Natural killer cell (primary cell): Measurements from ENCODE around the gene CCDC47. TPM values are rescaled to one million over a fixed set of nuclear protein-coding genes. Genes with fewer than 3 reads are reported as not detected.

ENCODE experiments used
- ATAC-seq, 3 donors: fragments of 150-1000 bp in 2 of 3; fragments of 200-7000 bp in 1 of 3; cut with Tn5 transposase; 1 replicate in 1 of 3; 2 replicates in 2 of 3; pipeline ENCODE4 v1.10.0; 2021; ENCODE audit warnings: mild to moderate bottlenecking in 2 of 3, moderate library complexity in 2 of 3
- DNase-seq, 2 donors: peaks; one replicate each; pipeline versions ENCODE4 v3.0.0 to v3.0.0-alpha.2; 2013 to 2021; ENCODE audit warnings: mixed read lengths in 1 of 2
- H3K27ac ChIP-seq: one replicate; pipeline ENCODE4 v1.5.1; 2013; ENCODE audit warnings: mild to moderate bottlenecking, low read length
- H3K27me3 ChIP-seq: one replicate; pipeline ENCODE4 v1.6.1; 2013; ENCODE audit warnings: low read length; ENCODE audit not compliant: control insufficient read depth, insufficient read depth
- H3K36me3 ChIP-seq: one replicate; pipeline ENCODE4 v1.6.1; 2013; ENCODE audit warnings: low read length; ENCODE audit not compliant: control insufficient read depth, insufficient read depth
- H3K4me1 ChIP-seq: one replicate; pipeline ENCODE4 v1.6.1; 2013; ENCODE audit warnings: low read length; ENCODE audit not compliant: control insufficient read depth, insufficient read depth
- H3K4me3 ChIP-seq: one replicate; pipeline ENCODE4 v1.5.1; 2013; ENCODE audit warnings: low read length
- H3K9me3 ChIP-seq: one replicate; pipeline ENCODE4 v1.6.1; 2013; ENCODE audit warnings: low read length; ENCODE audit not compliant: control insufficient read depth, insufficient read depth
- H3K27ac Mint-ChIP-seq, 2 donors: one replicate each; pipeline ENCODE4 v1.8.0; 2022; ENCODE audit warnings: mild to moderate bottlenecking in 2 of 2, mixed read lengths in 2 of 2, moderate library complexity in 1 of 2
- H3K27me3 Mint-ChIP-seq, 2 donors: one replicate each; pipeline ENCODE4 v1.8.0; 2022; ENCODE audit warnings: low read depth in 2 of 2, mixed read lengths in 2 of 2
- H3K36me3 Mint-ChIP-seq: one replicate; pipeline ENCODE4 v1.8.0; 2022; ENCODE audit warnings: mixed read lengths
- H3K4me1 Mint-ChIP-seq, 2 donors: one replicate each; pipeline ENCODE4 v1.8.0; 2022; ENCODE audit warnings: mixed read lengths in 2 of 2
- H3K4me3 Mint-ChIP-seq: one replicate; pipeline ENCODE4 v1.8.0; 2022; ENCODE audit warnings: mild to moderate bottlenecking, moderate library complexity, mixed read lengths
- H3K9me3 Mint-ChIP-seq, 2 donors: one replicate each; pipeline ENCODE4 v1.8.0; 2022; ENCODE audit warnings: mixed read lengths in 2 of 2
- CTCF ChIP-seq: fragments of 200-600 bp; IDR thresholded peaks from one replicate; pipeline ENCODE4 v1.8.0; 2022; ENCODE audit warnings: antibody characterized with exemption
- WGBS: methylation state at CpG from one replicate; pipeline ENCODE4 v1.1.7; 2013; ENCODE audit warnings: missing lambda C conversion rate; ENCODE audit not compliant: insufficient coverage; 5-methylcytosine and 5-hydroxymethylcytosine counted together
- intact Hi-C: fragments of 100-400 bp; cut with micrococcal nuclease; formaldehyde crosslinking; loops from one replicate; pipeline ENCODE4 v1.14.2; 2022
- total RNA-seq, 4 donors: library from RNA; stranded (reverse); fragments of 120-200 nt in 1 of 4; gene quantifications; one replicate each; pipeline versions ENCODE4 v1.2.3 to v1.2.4, GENCODE V29; 2013 to 2022

Gene CCDC47
- total RNA-seq, 3 donors from 2014 or later (not counting 1 experiment from before 2014, with no cell fraction given): 37.9 to 45.2 (median 41.7) TPM

- ATAC-seq (peak; percentile 94 to 99 (median 94)), DNase-seq (peak; percentile 96 to 99)
- WGBS: under 1% methylated on average over 61 of the region's 61 CpGs
- Histone ChIP-seq H3K27ac (peak within 1 kb of the TSS; percentile 81), H3K27me3 (no peaks in the 10 kb centered on the region), H3K4me1 (peaks cover 22% of the 10 kb centered on the region), H3K4me3 (peak within 1 kb of the TSS; percentile 77), H3K9me3 (no peaks in the 10 kb centered on the region), H3K36me3 (peaks cover 11% of the 10 kb centered on the region)
- no peak for TF ChIP-seq CTCF
- no peaks in the 10 kb centered on the region for H3K9me3 Mint-ChIP-seq
- H3K4me1 Mint-ChIP-seq: peaks cover 25 to 27% of the 10 kb centered on the region in 2 donors
- peak within 1 kb of the TSS; percentile 94 for H3K4me3 Mint-ChIP-seq
- intact Hi-C loops: loop anchor here (1.0 kb wide), 2 partner anchors 32 to 44 kb away; partner anchors contain the start of gene CCDC47
- H3K27ac Mint-ChIP-seq: peak within 1 kb of the TSS; percentile 96 to 97
- no peaks in the 10 kb centered on the region for H3K27me3 Mint-ChIP-seq
- H3K36me3 Mint-ChIP-seq: no peaks in the 10 kb centered on the region
These were observed 31.8 kb downstream of the CCDC47 start, which contains the start of gene STRADA for GRCh38 chr17:63741408-63742173. Gene STRADA, minus strand, starts transcription at chr17:63741799. Its CDS starts 13,430 bp downstream, at chr17:63728369.

GRCh38 chr17:63741143-63741407, 32.3 kb downstream of the CCDC47 start:
- DNase-seq: no peak
- Mint-ChIP-seq H3K27ac (peak overlapping the region; percentile 96 to 97), H3K4me1 (peaks cover 25 to 27% of the 10 kb centered on the region in 2 donors), H3K9me3 (no peaks in the 10 kb centered on the region), H3K4me3 (peak overlapping the region; percentile 94), H3K27me3 (no peaks in the 10 kb centered on the region), H3K36me3 (no peaks in the 10 kb centered on the region)
- WGBS: 0% methylated on average over 14 of the region's 14 CpGs
- Histone ChIP-seq H3K27me3 (no peaks in the 10 kb centered on the region), H3K4me3 (peak overlapping the region; percentile 77), H3K9me3 (no peaks in the 10 kb centered on the region), H3K27ac (peak overlapping the region; percentile 81), H3K4me1 (peaks cover 22% of the 10 kb centered on the region), H3K36me3 (peaks cover 5% of the 10 kb centered on the region)
- intact Hi-C loops: loop anchor here (1.0 kb wide), 2 partner anchors 32 to 44 kb away; partner anchors contain the start of gene CCDC47
- no peak for ATAC-seq
- no peak for TF ChIP-seq CTCF

GRCh38 chr17:63740464-63741142, 32.8 kb downstream of the CCDC47 start:
- H3K36me3 ChIP-seq: peaks cover 1% of the 10 kb centered on the region
- H3K27ac Mint-ChIP-seq: peak overlapping the region; percentile 96 to 97
- ATAC-seq: no peak
- no peaks in the 10 kb centered on the region for H3K27me3 Mint-ChIP-seq
- DNase-seq: peak in 1 of 2 donors; percentile 41
- no peaks in the 10 kb centered on the region for H3K36me3 Mint-ChIP-seq
- intact Hi-C loops: loop anchor here (1.0 kb wide), 2 partner anchors 33 to 43 kb away; partner anchors contain the start of gene CCDC47
- WGBS: 26% methylated on average over 8 of the region's 12 CpGs
- peak overlapping the region; percentile 77 for H3K4me3 ChIP-seq
- no peak for TF ChIP-seq CTCF
- peak overlapping the region; percentile 94 for H3K4me3 Mint-ChIP-seq
- no peaks in the 10 kb centered on the region for H3K27me3 ChIP-seq
- H3K4me1 ChIP-seq: peaks cover 22% of the 10 kb centered on the region
- no peaks in the 10 kb centered on the region for H3K9me3 ChIP-seq
- H3K9me3 Mint-ChIP-seq: no peaks in the 10 kb centered on the region
- H3K27ac ChIP-seq: peak overlapping the region; percentile 81
- H3K4me1 Mint-ChIP-seq: peaks cover 26 to 27% of the 10 kb centered on the region in 2 donors
